Non-pigmented ciliary epithelial cell (primary cell): ENCODE results near the gene CBFA2T3.

ENCODE experiments used
- DNase-seq: peaks from one replicate; pipeline ENCODE4 v3.0.0-alpha.2; 2010; ENCODE audit warnings: low read depth

Gene CBFA2T3

DNA sequence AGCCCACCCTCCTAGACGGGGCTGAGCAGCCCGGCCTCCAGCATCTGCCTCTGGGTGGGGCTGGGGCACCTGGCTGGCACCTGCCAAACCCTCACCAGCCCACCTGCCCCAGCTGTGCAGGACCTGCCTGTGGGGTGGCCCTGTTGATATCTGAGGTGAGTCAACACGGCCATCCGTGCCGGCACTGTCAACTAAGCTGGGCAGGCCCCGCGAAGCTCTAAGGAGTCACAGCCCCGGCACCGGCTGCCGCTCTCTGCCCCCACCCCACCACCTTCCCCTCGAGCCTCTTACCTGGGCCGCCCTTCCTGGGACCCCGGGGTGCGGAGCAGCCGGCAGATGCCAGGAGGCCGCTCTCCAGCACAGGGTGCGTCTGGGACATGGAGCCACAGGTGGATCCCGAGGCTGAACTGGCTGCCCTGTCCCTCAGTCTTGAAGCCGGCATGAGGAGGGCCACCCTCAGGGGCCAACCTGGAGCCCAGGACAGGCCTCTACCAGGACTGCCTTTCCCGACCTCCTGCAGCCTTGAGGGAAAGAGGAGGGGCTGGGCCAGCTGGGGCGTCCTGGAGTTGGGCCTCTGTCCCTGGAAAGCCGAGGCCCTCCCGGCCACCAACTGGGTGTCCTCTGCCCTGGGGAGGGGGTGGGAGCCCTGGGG is 515 bp downstream of the CBFA2T3 start:
- DNase-seq = no peak

DNA sequence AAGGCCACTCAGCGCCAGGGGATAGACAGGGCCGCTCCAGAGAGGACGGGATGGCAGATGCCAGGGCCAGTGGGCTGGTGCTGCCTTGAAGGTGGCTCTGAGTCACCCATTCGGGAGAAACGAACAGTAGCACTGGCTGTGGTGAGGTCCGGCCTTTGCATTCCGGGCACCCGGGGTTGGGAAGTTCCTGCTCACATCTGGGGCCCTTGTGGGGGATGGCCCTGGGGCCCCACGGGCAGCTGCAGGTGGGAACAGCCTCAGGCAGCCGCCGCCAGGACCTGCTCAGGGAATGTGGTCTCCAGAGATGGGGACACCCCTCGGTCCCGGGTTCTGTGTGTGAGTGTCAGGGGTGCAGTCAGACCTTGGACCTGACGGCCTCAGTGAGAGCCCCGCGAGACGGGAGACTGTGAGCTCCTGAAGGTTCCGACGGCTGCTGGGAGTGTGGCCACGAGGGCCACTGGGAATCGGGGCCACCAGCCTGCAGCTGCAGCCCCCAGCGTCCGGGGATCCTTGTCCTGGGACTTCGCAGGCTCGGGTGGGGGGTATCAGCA is 1.4 kb downstream of the CBFA2T3 start:
- no peak for DNase-seq

DNA sequence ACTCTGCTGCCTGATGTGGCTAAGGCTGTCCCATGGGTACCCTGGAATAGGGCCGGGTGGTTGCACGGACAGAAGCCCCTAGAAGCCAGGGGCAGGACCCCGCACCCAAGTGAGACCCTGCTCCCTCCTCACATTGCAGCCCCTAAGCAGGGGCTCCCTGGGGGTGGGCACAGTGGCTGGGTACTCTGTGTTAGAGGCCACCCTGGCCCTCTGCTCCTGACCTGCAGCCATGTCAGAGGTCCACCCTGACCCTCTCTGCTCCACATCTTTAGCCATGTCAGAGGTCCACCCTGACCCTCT is 2.1 kb downstream of the CBFA2T3 start:
- no peak for DNase-seq

DNA sequence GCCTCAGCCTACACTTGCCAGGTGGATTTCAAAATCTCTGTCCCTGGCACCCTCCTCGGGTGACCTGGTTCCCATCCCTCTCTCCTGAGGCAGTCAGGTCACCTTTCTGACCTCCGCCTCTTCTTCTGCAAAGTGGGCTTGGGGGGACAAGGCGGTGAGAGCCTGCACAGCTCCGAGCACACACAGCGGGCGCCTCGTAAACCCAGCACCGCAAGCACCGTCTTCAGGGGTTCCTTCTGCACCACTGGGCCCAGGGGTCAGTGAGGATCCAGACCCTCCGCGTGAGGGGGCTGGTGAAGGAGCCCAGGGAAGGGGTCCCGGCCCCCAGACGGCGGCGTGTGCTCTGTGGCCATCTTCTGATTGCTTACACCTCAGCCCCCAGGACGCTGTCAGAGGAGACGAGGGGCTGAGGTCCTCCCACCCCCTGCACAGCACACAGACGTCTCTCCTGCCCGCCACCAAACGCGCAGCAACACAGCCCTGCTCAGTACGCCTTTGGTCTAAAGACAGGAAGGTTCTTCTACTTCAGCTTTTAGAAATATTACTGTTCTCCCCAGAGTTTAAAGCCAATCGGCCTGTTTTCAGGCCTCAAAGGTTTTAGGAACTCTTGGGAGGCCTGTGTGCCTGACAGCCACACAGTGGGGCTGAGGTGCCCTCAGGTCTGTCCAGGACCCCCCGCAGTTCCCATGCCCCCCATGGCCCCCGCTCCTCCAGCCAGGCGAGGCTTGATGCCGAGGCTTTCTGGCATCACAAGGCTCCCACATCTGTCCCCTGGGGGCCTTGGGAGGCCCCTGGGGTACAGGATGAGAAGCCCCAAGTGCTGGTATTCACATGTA is 2.7 kb downstream of the CBFA2T3 start:
- no peak for DNase-seq

GRCh38 chr16:88973415-88974050 is 3.5 kb downstream of the CBFA2T3 start:
- no peak for DNase-seq

- DNase-seq = no peak
Measured at GRCh38 chr16:88973007-88973410, 4.0 kb downstream of the CBFA2T3 start.

DNA sequence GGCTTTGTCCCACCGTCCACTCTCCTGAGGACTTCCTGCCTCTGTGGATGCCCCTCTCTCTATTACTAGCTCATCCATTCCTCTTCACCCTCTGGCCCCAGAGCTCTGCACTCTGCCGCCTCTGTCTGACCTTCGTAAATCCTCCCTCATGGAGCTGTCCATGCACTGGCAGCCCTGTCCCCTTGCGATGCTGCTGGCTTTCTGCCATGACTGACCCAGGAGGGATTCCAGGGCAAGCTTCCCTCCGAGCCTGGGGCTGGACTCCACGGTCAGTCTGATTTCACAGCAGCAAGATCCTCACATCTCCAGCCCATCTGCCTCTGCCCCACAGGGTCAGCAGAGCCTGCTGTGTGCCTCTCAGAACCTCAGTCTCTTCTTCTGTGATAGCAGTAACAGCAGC is 4.7 kb downstream of the CBFA2T3 start:
- no peak for DNase-seq

GRCh38 chr16:88971371-88972097 is 5.5 kb downstream of the CBFA2T3 start:
- DNase-seq = no peak

- DNase-seq = no peak
Measured at GRCh38 chr16:88970539-88971065, 6.4 kb downstream of the CBFA2T3 start.

DNA sequence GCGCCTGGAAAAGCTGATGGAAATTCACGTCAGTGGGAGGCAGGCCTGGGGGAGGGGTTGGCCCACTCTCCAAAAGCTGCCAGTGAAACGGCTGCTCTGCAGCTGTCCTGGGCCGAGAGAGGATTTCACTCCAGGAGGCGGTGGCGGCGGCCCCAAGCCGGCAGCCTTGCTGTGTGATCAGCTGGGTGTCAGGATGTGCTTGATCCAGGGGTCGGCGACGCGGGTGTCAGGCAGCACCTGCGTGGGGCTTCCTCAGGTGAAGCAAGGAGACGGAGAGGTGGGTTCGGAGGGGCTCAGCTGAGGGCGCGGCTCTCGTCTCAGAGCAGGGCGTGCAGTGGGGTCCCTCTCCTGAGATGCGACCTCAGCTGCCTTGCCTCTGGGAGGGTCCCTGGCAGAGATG is 7.0 kb downstream of the CBFA2T3 start:
- DNase-seq = no peak

- no peak for DNase-seq
Measured at GRCh38 chr16:88969361-88969831, 7.6 kb downstream of the CBFA2T3 start.

DNA sequence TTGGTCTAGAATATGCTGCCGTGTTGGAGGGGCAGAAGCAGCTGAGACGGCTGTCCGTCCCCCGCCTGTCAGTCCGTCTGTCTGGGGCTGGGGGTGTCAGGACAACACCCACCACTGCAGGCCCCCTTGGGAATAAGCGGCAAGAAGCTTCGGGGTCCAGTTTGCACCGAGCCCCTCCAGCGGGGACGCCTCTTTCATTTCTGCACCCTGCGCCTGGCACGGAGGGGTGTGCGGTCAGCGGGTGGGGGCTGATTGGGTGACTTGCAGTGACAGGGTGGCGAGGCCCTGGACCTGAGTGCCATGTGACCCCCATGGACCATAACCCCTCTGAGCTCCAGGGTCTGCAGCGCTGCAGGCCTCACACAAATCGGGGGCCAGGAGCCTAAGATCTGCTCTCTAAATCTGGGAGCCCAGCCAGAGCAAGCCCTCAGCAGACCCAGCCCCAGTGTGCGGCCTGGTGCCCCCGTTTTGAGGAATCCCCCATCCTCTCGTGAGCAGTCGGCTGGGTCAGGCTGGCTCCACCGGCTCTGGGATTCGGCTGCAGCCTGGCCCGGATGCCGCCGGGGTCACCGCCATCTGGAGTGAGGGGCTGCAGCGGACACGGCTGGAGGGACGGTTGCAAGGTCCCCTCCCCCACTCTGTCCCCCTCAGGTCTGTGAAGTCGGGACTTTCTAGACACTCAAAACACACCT is 8.3 kb downstream of the CBFA2T3 start:
- no peak for DNase-seq

- DNase-seq = no peak
Measured at GRCh38 chr16:88967830-88968588, 9.0 kb downstream of the CBFA2T3 start.

- no peak for DNase-seq
Measured at GRCh38 chr16:88966986-88967829, 9.8 kb downstream of the CBFA2T3 start.

GRCh38 chr16:88965826-88966480 is 11.1 kb downstream of the CBFA2T3 start:
- DNase-seq = no peak

DNA sequence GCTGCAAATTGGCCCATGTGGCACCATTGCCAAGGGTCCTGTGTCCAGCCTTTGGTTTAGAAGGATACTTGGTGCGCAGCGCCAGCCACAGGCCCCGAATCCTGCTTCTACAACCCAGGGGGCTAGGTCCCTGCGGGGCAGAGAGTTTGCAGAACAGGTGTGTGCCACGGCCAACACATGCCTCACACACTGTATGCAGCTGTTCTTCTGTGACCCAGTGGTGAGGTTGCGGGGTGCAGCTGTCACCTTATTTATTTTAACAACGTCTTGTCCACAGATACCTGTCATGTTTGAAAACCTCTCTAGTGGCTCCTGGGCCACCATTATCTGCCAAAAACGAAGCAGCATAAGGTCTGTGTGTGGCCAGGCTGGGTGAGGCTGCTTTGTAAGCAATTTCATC is 11.6 kb downstream of the CBFA2T3 start:
- DNase-seq = no peak

GRCh38 chr16:88964636-88965035 is 12.4 kb downstream of the CBFA2T3 start:
- DNase-seq = no peak

DNA sequence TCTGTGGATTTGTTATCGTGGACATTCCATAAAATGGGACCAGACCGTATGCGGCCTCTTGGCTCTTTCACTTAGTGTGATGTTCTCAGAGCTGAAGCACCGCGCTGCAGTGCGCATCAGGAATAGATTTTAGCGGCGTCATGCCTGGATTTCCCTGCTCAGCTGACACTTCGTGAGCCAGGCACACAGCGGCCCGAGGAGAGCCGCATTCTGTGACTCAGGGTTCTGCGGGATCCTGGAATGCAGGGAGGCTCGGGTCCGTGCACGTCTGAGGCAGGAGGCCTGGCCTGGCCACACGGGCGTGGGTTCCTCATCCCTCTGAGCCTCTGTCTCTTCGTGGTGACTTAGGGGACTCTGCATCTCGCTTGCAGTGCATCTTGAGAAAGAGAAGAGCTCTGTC is 13.4 kb downstream of the CBFA2T3 start:
- DNase-seq = no peak

GRCh38 chr16:88962478-88963152 is 14.4 kb downstream of the CBFA2T3 start:
- no peak for DNase-seq
